B cell (primary cell): ENCODE data around the gene EXOSC10. TPM values are rescaled to one million over a fixed set of nuclear protein-coding genes. Genes with fewer than 3 reads are reported as not detected.

Experiments used
- ATAC-seq: fragments of 200-7000 bp; cut with Tn5 transposase; one replicate; pipeline ENCODE4 v1.10.0; 2021; ENCODE audit warnings: low read depth, mild to moderate bottlenecking, moderate number of reproducible peaks, moderate library complexity
- CTCF ChIA-PET: fragments of 350-600 bp; sonication (Branson Sonifier 250); formaldehyde crosslinking; loops from one replicate; lab custom pipeline; 2021; ENCODE audit warnings: antibody characterized with exemption, inconsistent platforms; lab: Charles Lee
- POLR2A ChIA-PET: fragments of 350-600 bp; sonication (Branson Sonifier 250); formaldehyde crosslinking; loops from one replicate; lab custom pipeline; 2021; ENCODE audit warnings: antibody characterized with exemption; lab: Charles Lee
- DNase-seq: peaks from one replicate; pipeline ENCODE4 v3.0.0; 2013
- H2AFZ ChIP-seq: 2 replicates; pipeline ENCODE4 v1.6.1; 2012; ENCODE audit warnings: mild to moderate bottlenecking, low read depth, low read length; ENCODE audit not compliant: insufficient read depth, poor library complexity, severe bottlenecking
- H3K27ac ChIP-seq, 2 donors: 1 replicate in 1 of 2; 2 replicates in 1 of 2; pipeline ENCODE4 v1.5.1; 2012 to 2013; ENCODE audit warnings: low read length in 2 of 2, mild to moderate bottlenecking in 2 of 2, moderate library complexity in 1 of 2
- H3K27me3 ChIP-seq, 4 experiments: fragments of 200-600 bp in 1 of 4; sonication (generic) in 1 of 4; replicated peaks in 1 of 4; 1 replicate in 2 of 4; 2 replicates in 2 of 4; pipeline versions ENCODE4 v1.6.1 to v1.7.0; 2013 to 2016; ENCODE audit warnings: low read length in 3 of 4, mild to moderate bottlenecking in 2 of 4, mixed read lengths in 1 of 4, moderate library complexity in 1 of 4; ENCODE audit not compliant: insufficient read depth in 4 of 4, control insufficient read depth in 3 of 4; ENCODE audit errors: control extremely low read depth in 1 of 4
- H3K36me3 ChIP-seq, 2 experiments: replicated peaks in 1 of 2; 1 replicate in 1 of 2; 2 replicates in 1 of 2; pipeline versions ENCODE4 v1.6.1 to v1.7.1; 2013; ENCODE audit warnings: low read length in 1 of 2; ENCODE audit not compliant: insufficient read depth in 2 of 2, control insufficient read depth in 1 of 2; ENCODE audit errors: control extremely low read depth in 1 of 2, extremely low read depth in 1 of 2
- H3K4me1 ChIP-seq, 2 donors: fragments of 200-600 bp in 1 of 2; sonication (generic) in 1 of 2; 1 replicate in 1 of 2; 2 replicates in 1 of 2; pipeline versions ENCODE4 v1.5.1 to v1.6.1; 2013 to 2017; ENCODE audit warnings: low read length in 2 of 2; ENCODE audit not compliant: control insufficient read depth in 2 of 2, insufficient read depth in 2 of 2
- H3K4me2 ChIP-seq: replicated peaks from 2 replicates; pipeline ENCODE3; 2012; ENCODE audit warnings: mild to moderate bottlenecking, low read depth, low read length; ENCODE audit not compliant: poor library complexity, severe bottlenecking
- H3K4me3 ChIP-seq, 5 experiments: fragments of 200-600 bp in 1 of 5; sonication (generic) in 1 of 5; 1 replicate in 3 of 5; 2 replicates in 2 of 5; pipeline versions ENCODE4 v1.5.1 to v1.7.0; 2011 to 2016; ENCODE audit warnings: low read length in 4 of 5, mild to moderate bottlenecking in 4 of 5, low read depth in 2 of 5, control low read depth in 1 of 5, moderate library complexity in 1 of 5; ENCODE audit not compliant: insufficient read depth in 1 of 5; ENCODE audit errors: control extremely low read depth in 1 of 5, extremely low read depth in 1 of 5
- H3K79me2 ChIP-seq: fragments of 200-600 bp; sonication (generic); one replicate; pipeline ENCODE4 v1.6.0; 2016; ENCODE audit warnings: low read length; ENCODE audit not compliant: control insufficient read depth, insufficient read depth
- H3K9ac ChIP-seq: fragments of 200-600 bp; sonication (generic); 2 replicates; pipeline ENCODE4 v1.6.1; 2017; ENCODE audit warnings: mild to moderate bottlenecking, low read length, moderate library complexity
- H3K9me3 ChIP-seq, 3 donors: one replicate each; pipeline versions ENCODE4 v1.6.1 to v1.7.1; 2013; ENCODE audit warnings: low read length in 2 of 3; ENCODE audit not compliant: control insufficient read depth in 2 of 3, insufficient read depth in 1 of 3; ENCODE audit errors: control extremely low read depth in 1 of 3
- H4K20me1 ChIP-seq: 2 replicates; pipeline ENCODE4 v1.6.0; 2012; ENCODE audit warnings: mild to moderate bottlenecking, low read length; ENCODE audit not compliant: insufficient read depth, control insufficient read depth, poor library complexity, severe bottlenecking
- H3K27ac Mint-ChIP-seq: one replicate; pipeline ENCODE4 v1.8.0; 2021; ENCODE audit warnings: mixed read lengths
- H3K27me3 Mint-ChIP-seq: one replicate; pipeline ENCODE4 v1.8.0; 2021; ENCODE audit warnings: mixed read lengths
- H3K4me1 Mint-ChIP-seq: one replicate; pipeline ENCODE4 v1.8.0; 2021; ENCODE audit warnings: mixed read lengths
- H3K4me3 Mint-ChIP-seq: one replicate; pipeline ENCODE4 v1.8.0; 2021; ENCODE audit warnings: mixed read lengths
- H3K9me3 Mint-ChIP-seq: one replicate; pipeline ENCODE4 v1.8.0; 2022; ENCODE audit warnings: mixed read lengths; ENCODE audit not compliant: insufficient read depth
- WGBS: methylation state at CpG from one replicate; pipeline ENCODE4 v1.1.5; 2013; ENCODE audit warnings: missing lambda C conversion rate; ENCODE audit not compliant: insufficient coverage; 5-methylcytosine and 5-hydroxymethylcytosine counted together
- intact Hi-C: fragments of 100-400 bp; cut with micrococcal nuclease; formaldehyde crosslinking; loops from one replicate; pipeline ENCODE4 v1.10.0; 2022
- polyA plus RNA-seq: library from polyadenylated mRNA; depleted of rRNA; stranded (reverse); fragments of >200 nt; gene quantifications from 2 replicates; pipeline ENCODE4 v1.2.3, GENCODE V29; 2012
- total RNA-seq, 2 donors: library from RNA; stranded (reverse); fragments of 120-200 nt in 1 of 2; gene quantifications; 1 replicate in 1 of 2; 2 replicates in 1 of 2; pipeline versions ENCODE4 v1.2.3 to v1.2.4, GENCODE V29; 2013 to 2022
- TF ChIP-seq, protein P1 (sequence below): fragments of 200-600 bp; IDR thresholded peaks from one replicate; pipeline ENCODE4 v1.8.0; 2022; ENCODE audit warnings: antibody characterized with exemption, mild to moderate bottlenecking

EXOSC10 gene
- total and polyA plus RNA-seq, 2 donors (not counting 1 experiment from before 2014, with no cell fraction given) = 83.4 to 119 TPM

DNA sequence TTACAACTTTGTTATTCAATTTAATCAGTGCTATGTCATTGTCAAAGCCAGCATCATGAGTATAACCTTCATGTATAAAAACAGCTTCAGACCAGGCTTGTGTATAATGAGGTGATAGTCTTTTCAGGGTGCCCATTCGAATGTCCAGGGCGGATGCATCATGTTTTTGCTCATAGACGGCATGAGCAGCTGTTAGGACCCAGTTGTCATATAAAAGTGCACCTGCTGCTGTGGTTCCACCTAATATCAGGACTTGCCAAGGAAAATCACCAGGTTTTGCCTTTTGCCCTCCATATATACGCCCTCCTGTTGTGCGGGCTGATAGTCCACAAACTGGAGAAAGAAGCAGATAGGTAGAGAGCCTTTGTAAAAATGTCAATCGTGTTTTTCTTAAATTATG lies 72.4 kb downstream of the EXOSC10 start:
- H3K4me1 Mint-ChIP-seq = peaks cover 15% of the 10 kb centered on the region
- TF ChIP-seq, protein P1, sequence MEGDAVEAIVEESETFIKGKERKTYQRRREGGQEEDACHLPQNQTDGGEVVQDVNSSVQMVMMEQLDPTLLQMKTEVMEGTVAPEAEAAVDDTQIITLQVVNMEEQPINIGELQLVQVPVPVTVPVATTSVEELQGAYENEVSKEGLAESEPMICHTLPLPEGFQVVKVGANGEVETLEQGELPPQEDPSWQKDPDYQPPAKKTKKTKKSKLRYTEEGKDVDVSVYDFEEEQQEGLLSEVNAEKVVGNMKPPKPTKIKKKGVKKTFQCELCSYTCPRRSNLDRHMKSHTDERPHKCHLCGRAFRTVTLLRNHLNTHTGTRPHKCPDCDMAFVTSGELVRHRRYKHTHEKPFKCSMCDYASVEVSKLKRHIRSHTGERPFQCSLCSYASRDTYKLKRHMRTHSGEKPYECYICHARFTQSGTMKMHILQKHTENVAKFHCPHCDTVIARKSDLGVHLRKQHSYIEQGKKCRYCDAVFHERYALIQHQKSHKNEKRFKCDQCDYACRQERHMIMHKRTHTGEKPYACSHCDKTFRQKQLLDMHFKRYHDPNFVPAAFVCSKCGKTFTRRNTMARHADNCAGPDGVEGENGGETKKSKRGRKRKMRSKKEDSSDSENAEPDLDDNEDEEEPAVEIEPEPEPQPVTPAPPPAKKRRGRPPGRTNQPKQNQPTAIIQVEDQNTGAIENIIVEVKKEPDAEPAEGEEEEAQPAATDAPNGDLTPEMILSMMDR = no peak
- Histone ChIP-seq H3K4me3 (no peak overlapping the region), H4K20me1 (peaks cover 2% of the 10 kb centered on the region), H2AFZ (no peak overlapping the region), H3K4me2 (no peak overlapping the region), H3K27me3 (no peaks in the 10 kb centered on the region), H3K9ac (no peak overlapping the region), H3K36me3 (peaks cover 16 to 43% of the 10 kb centered on the region in 2 experiments), H3K4me1 (no peaks in the 10 kb centered on the region), H3K79me2 (no peaks in the 10 kb centered on the region), H3K27ac (no peak overlapping the region), H3K9me3 (no peaks in the 10 kb centered on the region)
- no peaks in the 10 kb centered on the region for H3K9me3 Mint-ChIP-seq
- 72% methylated on average over 3 of the region's 6 CpGs for WGBS
- ATAC-seq = no peak
- POLR2A ChIA-PET = no interaction called here
- no peak overlapping the region for H3K4me3 Mint-ChIP-seq
- H3K27ac Mint-ChIP-seq = no peak overlapping the region
- CTCF ChIA-PET = interaction anchor here (1.5 kb wide), 1 partner anchor 11 kb away, joined by 8 read pairs; no protein-coding TSS in a partner anchor
- intact Hi-C loops = no loop called here
- no peaks in the 10 kb centered on the region for H3K27me3 Mint-ChIP-seq
- DNase-seq = no peak

DNA sequence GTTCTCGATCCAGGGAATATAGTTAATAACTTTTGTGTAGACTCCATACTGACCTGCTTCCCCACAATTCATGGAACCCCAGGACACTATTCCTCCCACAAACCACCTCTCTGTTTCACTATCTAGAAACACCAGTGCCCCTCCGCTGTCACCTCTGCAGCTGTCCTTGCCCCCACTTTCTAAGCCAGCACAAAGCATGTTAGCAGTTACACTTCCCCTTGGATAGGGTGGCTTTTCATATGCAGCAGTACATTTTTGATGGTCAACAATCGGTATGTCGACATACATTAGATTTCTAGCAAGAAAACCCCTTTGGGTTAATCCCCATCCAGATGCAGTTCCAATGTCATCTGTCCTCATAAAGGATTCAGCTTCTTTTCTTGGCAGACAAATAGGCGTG lies 72.8 kb downstream of the EXOSC10 start:
- WGBS = 92% methylated on average over 2 of the region's 5 CpGs
- peaks cover 15% of the 10 kb centered on the region for H3K4me1 Mint-ChIP-seq
- TF ChIP-seq, protein P1 = no peak
- H3K4me3 ChIP-seq = no peak overlapping the region
- no peaks in the 10 kb centered on the region for H3K9me3 Mint-ChIP-seq
- POLR2A ChIA-PET = no interaction called here
- no peak overlapping the region for H3K27ac ChIP-seq
- H3K27ac Mint-ChIP-seq = no peak overlapping the region
- H3K4me1 ChIP-seq = no peaks in the 10 kb centered on the region
- H2AFZ ChIP-seq = no peak overlapping the region
- H3K79me2 ChIP-seq = no peaks in the 10 kb centered on the region
- H3K4me3 Mint-ChIP-seq = no peak overlapping the region
- DNase-seq (no peak), ATAC-seq (no peak)
- CTCF ChIA-PET = interaction anchor here (1.5 kb wide), 1 partner anchor 11 kb away, joined by 8 read pairs; no protein-coding TSS in a partner anchor
- intact Hi-C loops = no loop called here
- H3K9ac ChIP-seq = no peak overlapping the region
- no peak overlapping the region for H3K4me2 ChIP-seq
- H4K20me1 ChIP-seq = peaks cover 6% of the 10 kb centered on the region
- peaks cover 16 to 47% of the 10 kb centered on the region in 2 experiments for H3K36me3 ChIP-seq
- H3K9me3 ChIP-seq = no peaks in the 10 kb centered on the region
- H3K27me3 ChIP-seq = no peaks in the 10 kb centered on the region
- no peaks in the 10 kb centered on the region for H3K27me3 Mint-ChIP-seq
